ENCODE measurements around the gene C1QTNF1.

Gene C1QTNF1

GRCh38 chr17:79086609-79087427, 62.8 kb downstream of the C1QTNF1 start:
- Histone ChIP-seq H2AFZ (ENCODE audit: low read length) (no peak overlapping the region), H3K79me2 (ENCODE audit: low read length) (no peaks in the 10 kb centered on the region), H3K4me1 (ENCODE audit: low read length) (peaks cover 8% of the 10 kb centered on the region; the same call in 1 of the 2 replicates), H3K36me3 (replicated peaks; ENCODE audit: insufficient read depth, low read length) (no peaks in the 10 kb centered on the region), H3K27me3 (replicated peaks; ENCODE audit: insufficient read depth, low read length) (peaks cover 21% of the 10 kb centered on the region), H3K4me2 (ENCODE audit: low read depth, low read length) (no peak overlapping the region), H4K20me1 (ENCODE audit: insufficient read depth, low read length) (no peaks in the 10 kb centered on the region), H3K4me3 (ENCODE audit: low read length) (no peak overlapping the region), H3F3A (ENCODE audit: insufficient read depth, low read length) (no peaks in the 10 kb centered on the region), H3K9ac (ENCODE audit: low read length) (no peak overlapping the region), H3K27ac (ENCODE audit: low read length) (no peak overlapping the region), H3K9me2 (replicated peaks; ENCODE audit: insufficient read depth, low read length) (no peaks in the 10 kb centered on the region), H3K9me3 (replicated peaks; ENCODE audit: insufficient read depth, low read length) (no peaks in the 10 kb centered on the region)
- DNase-seq, result no peak
- no peak for TF ChIP-seq CTCF (IDR thresholded peaks at IDR 0.05; ENCODE audit: low read length)

- peak; percentile 49 for DNase-seq
- H3K36me3 ChIP-seq (replicated peaks; ENCODE audit: insufficient read depth, low read length), result no peaks in the 10 kb centered on the region
- H3K27me3 ChIP-seq (replicated peaks; ENCODE audit: insufficient read depth, low read length), result peaks cover 28% of the 10 kb centered on the region
- no peaks in the 10 kb centered on the region for H4K20me1 ChIP-seq (ENCODE audit: insufficient read depth, low read length)
- no peaks in the 10 kb centered on the region for H3F3A ChIP-seq (ENCODE audit: insufficient read depth, low read length)
- no peak overlapping the region for H3K27ac ChIP-seq (ENCODE audit: low read length)
- H3K4me3 ChIP-seq (ENCODE audit: low read length), result no peak overlapping the region
- H3K9ac ChIP-seq (ENCODE audit: low read length), result no peak overlapping the region
- no peak overlapping the region for H2AFZ ChIP-seq (ENCODE audit: low read length)
- H3K9me3 ChIP-seq (replicated peaks; ENCODE audit: insufficient read depth, low read length), result no peaks in the 10 kb centered on the region
- H3K4me1 ChIP-seq (ENCODE audit: low read length), result peaks cover 8% of the 10 kb centered on the region; the same call in 1 of the 2 replicates
- H3K79me2 ChIP-seq (ENCODE audit: low read length), result no peaks in the 10 kb centered on the region
- peak; percentile 92 for TF ChIP-seq CTCF (IDR thresholded peaks at IDR 0.05; ENCODE audit: low read length)
- TF ChIP-seq EZH2 (optimal IDR thresholded peaks at IDR 0.05; ENCODE audit: low read depth, low read length), result no peak
- H3K4me2 ChIP-seq (ENCODE audit: low read depth, low read length), result no peak overlapping the region
- H3K9me2 ChIP-seq (replicated peaks; ENCODE audit: insufficient read depth, low read length), result no peaks in the 10 kb centered on the region
Observed at GRCh38 chr17:79087428-79088143, 63.6 kb downstream of the C1QTNF1 start.

GRCh38 chr17:79088247-79088996, 64.5 kb downstream of the C1QTNF1 start:
- H4K20me1 ChIP-seq (ENCODE audit: insufficient read depth, low read length), result no peaks in the 10 kb centered on the region
- TF ChIP-seq EZH2phosphoT487 (IDR thresholded peaks at IDR 0.05; ENCODE audit: low read length) (no peak), CTCF (IDR thresholded peaks at IDR 0.05; ENCODE audit: low read length) (no peak), EZH2 (optimal IDR thresholded peaks at IDR 0.05; ENCODE audit: low read depth, low read length) (no peak)
- peaks cover 36% of the 10 kb centered on the region for H3K27me3 ChIP-seq (replicated peaks; ENCODE audit: insufficient read depth, low read length)
- no peak overlapping the region for H3K9ac ChIP-seq (ENCODE audit: low read length)
- no peaks in the 10 kb centered on the region for H3K9me2 ChIP-seq (replicated peaks; ENCODE audit: insufficient read depth, low read length)
- no peak overlapping the region for H3K4me2 ChIP-seq (ENCODE audit: low read depth, low read length)
- H3K27ac ChIP-seq (ENCODE audit: low read length), result no peak overlapping the region
- H3K36me3 ChIP-seq (replicated peaks; ENCODE audit: insufficient read depth, low read length), result no peaks in the 10 kb centered on the region
- H3K79me2 ChIP-seq (ENCODE audit: low read length), result no peaks in the 10 kb centered on the region
- no peak for DNase-seq
- no peak overlapping the region for H3K4me3 ChIP-seq (ENCODE audit: low read length)
- no peaks in the 10 kb centered on the region for H3K9me3 ChIP-seq (replicated peaks; ENCODE audit: insufficient read depth, low read length)
- H3K4me1 ChIP-seq (ENCODE audit: low read length), result peaks cover 8% of the 10 kb centered on the region; the same call in 1 of the 2 replicates
- no peaks in the 10 kb centered on the region for H3F3A ChIP-seq (ENCODE audit: insufficient read depth, low read length)
- H2AFZ ChIP-seq (ENCODE audit: low read length), result no peak overlapping the region
